Activated CD8-positive, alpha-beta memory T cell treated with anti-CD3 and anti-CD28 coated beads, Interleukin-2, amount 50 U/mL, for 24 hours (primary cell): Measurements from ENCODE around the gene HLA-DQA1.
"Not testable (repeated sequence)": the region's sequence is repeated elsewhere in the genome, so short reads cannot be mapped to it uniquely, and the experiment has no call there.

ENCODE experiments used
- DNase-seq: peaks from one replicate; pipeline ENCODE4 v3.0.0-alpha.2; 2020; ENCODE audit errors: extremely low read depth

Gene HLA-DQA1

DNA sequence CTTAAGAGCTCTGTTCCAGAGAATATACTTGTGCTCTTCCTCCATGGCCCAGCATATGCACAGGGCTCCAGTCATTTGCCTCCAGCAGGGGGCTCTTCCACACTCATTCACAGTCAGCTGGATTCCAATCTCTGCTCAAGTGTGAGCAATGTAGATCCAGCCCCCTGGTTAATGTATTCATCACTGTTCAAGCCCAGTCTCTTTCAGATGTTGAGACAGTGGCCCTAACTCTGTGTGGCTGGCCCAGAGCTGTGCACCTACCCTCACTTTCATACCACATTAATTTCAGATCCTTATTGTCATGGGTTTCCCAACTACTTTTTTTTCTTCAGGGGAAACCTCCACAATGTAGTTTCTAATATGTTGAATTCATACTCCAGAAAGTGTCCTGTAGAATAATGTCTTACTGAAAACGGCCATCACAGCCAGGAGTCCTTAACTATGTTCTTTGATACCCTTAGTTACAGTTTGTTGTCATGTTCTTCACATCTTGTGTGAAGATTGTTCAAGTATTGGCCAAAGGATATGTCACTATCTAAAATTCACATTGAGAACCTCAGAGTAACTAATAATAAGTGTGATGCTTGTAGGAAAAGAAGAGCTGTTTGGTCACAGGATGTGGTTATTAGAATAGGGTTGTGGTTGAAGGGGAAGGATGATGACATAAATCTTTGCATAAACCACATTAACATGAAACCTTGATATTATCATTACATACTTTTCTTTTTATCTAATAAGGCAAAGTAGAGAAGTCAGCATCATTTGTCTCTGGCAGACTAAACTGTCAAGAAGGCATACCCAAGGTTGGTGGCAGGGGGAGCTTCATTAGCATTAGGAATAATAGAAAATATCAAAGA lies 14.4 kb upstream of the HLA-DQA1 start:
- DNase-seq: no peak

GRCh38 chr6:32623693-32624092 lies 13.5 kb upstream of the HLA-DQA1 start:
- DNase-seq: no peak

- no peak for DNase-seq
Measured at GRCh38 chr6:32624565-32624964, 12.6 kb upstream of the HLA-DQA1 start.

- no peak for DNase-seq
Measured at GRCh38 chr6:32625137-32625536, 12.1 kb upstream of the HLA-DQA1 start.

GRCh38 chr6:32627249-32627648 lies 10.0 kb upstream of the HLA-DQA1 start:
- DNase-seq: no peak

DNA sequence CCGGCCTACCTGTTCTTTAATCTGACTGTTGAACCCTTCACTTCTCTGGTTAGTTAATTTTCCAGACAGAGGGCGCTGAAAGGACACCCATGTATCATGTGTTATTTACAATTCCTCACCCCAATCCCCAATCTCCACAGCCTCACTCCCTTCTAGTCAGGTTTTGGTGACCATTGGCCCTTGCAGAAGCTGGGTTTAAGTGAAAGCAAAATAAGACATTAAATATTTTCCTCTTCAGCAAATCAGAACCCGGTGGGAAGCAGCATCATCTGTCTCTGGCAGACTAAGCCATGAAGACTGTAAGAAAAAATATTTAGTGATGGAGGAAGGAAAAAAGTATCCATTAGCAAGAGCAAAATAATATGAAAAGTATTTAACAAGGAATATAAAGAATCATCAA lies 9.4 kb upstream of the HLA-DQA1 start:
- no peak for DNase-seq

- DNase-seq: not testable (repeated sequence)
Measured at GRCh38 chr6:32629793-32630192, 7.4 kb upstream of the HLA-DQA1 start.

- DNase-seq: no peak
Measured at GRCh38 chr6:32635526-32636123, 1.6 kb upstream of the HLA-DQA1 start.

DNA sequence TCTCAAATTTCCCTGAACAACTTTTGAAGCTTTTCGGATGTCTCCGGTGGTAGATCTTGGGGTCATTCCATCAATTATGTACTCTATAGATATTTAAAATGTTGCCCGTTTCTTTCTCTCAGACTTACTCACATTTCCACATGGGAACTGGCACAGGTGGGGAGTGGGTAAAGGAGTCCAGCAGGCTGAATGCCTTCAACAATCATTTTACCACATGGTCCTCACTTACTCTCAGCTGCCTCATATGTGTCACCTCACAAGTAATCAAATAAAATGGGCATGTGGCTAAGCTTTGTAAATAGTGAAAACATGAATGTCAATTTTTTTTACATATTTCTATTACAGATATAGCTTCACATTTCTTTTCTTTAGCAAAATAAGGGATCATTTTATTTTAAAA lies 677 bp downstream of the HLA-DQA1 start:
- DNase-seq: no peak

DNA sequence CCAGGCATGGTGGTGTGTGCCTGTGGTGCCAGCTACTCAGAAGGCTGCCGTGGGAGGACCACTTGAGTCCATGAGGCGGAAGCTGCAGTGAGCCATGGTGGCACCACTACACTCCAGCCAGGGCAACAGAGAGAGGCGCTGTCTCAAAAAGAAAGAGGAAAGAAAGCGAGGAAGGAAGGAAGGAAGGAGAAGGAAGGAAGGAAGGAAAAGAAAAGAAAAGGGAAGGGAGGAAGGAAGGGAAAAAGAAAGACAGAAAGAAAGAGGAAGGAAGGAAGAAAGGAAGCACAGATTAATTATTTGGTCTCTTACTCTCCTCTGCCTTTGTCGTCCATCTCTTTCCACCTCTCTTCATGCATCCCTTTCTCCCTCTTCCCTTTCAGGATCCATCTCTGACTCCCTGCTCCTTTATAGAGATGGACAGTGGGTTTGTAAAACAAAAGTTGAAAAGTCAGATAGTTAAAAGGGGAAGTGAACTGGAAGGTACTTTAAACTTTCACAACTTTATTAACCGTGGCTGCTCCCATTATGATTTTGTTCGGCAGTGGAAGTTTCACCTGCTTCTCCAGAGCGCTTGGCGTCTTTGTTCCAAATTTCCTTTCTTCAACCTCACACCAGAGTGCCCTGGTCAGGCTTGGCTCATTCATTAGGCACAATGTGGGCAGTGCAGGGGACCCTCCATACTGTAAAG lies 1.5 kb downstream of the HLA-DQA1 start:
- no peak for DNase-seq

DNA sequence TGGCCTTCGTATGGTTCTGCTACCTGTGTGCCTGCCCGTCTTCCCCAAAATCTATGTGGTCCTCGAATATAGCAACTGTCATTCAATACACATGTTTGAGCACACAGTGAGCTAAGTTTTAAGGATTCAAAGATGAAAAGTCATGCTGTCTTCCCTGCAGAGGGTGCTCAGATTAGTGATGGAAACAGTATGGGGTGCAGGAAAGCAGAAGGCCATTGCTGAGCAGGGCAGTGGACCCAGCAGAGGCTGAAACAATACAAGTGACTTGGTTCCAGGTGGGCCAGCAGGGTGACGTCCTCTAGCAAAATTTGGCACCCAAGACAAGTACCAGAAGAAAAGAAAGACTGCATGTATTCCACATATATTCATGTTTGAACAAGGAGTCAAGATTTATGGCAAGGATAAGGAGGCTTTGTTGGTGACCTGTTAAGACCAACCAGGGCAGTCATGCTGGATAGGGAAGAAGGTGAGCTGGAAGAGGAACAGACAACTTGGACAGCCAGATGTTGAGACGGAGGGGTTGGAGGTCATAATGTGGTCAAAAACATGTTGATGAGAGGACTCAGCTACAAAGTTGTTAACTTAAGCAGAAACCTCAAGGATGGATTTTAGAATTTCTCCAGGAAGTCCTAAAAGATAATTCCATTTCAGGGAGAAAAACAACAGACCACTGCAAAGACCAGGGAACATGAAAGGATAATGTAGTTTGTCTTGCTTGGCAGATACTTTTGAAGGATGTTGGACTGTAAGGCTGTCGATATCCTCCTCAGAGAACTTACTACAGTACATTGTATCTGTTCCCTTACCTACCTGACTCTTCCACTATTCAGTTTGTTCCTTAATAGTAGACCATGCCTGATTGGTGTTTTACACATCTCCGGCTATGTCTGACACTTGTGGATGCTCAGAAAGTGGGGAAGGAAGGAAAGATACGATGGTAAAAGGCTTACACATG lies 2.5 kb downstream of the HLA-DQA1 start:
- no peak for DNase-seq

- DNase-seq: no peak
Measured at GRCh38 chr6:32641122-32641521, 3.9 kb downstream of the HLA-DQA1 start.

DNA sequence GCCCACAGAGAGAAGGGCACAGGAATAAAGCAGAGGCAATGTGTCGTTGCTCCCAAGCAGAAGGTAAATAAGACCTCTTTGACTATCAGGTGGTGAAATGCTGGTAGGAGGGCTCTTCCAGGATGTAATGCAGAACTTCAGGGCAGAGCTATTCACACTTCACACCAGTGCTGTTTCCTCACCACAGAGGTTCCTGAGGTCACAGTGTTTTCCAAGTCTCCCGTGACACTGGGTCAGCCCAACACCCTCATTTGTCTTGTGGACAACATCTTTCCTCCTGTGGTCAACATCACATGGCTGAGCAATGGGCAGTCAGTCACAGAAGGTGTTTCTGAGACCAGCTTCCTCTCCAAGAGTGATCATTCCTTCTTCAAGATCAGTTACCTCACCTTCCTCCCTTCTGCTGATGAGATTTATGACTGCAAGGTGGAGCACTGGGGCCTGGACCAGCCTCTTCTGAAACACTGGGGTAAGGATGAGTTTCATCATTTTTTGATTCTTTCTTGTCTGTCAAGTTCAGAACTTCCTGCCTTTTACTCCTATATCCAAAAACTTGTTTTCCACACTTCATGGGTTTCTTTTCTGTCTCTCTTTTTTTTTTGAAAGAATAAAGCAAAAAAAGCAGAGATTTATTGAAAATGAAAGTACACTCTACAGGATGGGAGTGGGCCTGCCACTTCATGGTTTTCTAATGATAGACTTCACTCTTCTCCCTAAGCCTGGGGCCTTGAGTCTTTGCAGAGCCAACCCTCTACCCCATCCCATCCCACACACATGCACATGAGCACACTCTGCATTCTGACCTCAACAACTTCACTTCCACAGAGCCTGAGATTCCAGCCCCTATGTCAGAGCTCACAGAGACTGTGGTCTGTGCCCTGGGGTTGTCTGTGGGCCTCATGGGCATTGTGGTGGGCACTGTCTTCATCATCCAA lies 4.8 kb downstream of the HLA-DQA1 start:
- not testable (repeated sequence) for DNase-seq

- DNase-seq: no peak
Measured at GRCh38 chr6:32642720-32643106, 5.5 kb downstream of the HLA-DQA1 start.

- DNase-seq: no peak
Measured at GRCh38 chr6:32643904-32644303, 6.7 kb downstream of the HLA-DQA1 start.

DNA sequence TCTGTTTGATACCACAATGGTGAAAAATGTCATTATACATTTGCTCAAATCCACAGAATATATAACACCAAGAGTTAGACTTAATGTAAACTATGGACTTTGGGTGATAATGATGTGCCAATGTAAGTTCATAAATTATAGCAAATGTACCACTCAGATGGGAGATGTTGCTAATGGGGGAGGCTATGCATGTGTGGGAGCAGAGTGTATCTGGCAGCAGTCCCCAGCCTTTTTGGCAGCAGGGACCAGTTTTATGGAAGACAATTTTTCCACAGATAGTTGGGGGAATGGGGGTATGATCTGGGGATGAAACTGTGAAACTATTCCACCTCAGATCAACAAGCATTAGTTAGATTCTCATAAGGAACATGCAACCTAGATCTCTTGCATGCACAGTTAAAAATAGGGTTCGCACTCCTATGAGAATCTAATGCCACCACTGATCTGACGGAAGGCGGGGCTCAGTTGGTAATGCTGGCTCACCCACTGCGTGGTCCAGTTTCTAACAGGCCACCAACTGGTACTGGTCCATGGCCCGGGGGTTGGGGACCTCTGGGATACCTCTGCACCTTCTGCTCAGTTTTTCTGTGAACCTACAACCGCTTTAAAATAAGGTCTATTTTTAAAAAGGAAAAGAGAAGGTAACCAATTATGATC lies 8.0 kb downstream of the HLA-DQA1 start:
- DNase-seq: no peak

DNA sequence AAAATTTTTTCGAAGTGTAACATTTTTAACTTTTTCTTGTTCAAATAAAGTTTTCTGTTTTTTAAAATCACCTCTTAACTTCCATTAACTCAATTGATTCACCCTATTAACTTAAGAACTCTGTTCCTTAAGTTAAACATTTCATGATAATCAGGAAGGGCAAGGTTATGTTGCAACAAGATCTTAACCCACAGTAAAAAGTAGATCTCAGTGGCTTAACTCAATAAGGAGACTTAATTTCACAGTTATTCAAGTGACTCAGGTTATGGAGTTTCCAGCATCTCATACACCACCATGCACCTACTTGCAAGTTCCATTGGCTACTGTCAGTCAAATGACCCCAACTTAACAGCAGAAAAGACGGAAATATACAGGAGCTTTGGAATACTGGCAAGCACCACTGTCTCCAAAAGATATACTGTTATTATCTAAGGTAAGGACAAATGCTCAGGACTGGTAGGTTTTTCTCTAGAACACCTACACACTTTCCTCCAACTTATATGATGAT lies 18.1 kb downstream of the HLA-DQA1 start:
- no peak for DNase-seq

DNA sequence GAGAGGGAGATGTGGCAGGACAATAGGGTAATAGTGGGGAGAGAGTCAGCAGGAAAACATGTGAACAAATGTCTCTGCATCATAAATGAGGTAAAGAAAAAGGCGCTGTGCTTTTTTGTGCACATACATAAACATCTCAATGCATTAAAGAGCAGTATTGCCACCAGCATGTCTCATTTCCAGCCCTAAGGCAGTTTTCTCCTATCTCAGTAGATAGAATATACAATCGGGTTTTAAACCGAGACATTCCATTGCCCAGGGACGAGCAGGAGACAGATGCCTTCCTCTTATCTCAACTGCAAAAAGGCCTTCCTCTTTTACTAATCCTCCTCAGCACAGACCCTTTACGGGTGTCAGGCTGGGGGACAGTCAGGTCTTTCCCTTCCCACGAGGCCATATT lies 20.1 kb downstream of the HLA-DQA1 start:
- DNase-seq: not testable (repeated sequence)

- not testable (repeated sequence) for DNase-seq
Measured at GRCh38 chr6:32657819-32658218, 20.6 kb downstream of the HLA-DQA1 start.
